ENCODE results near the gene ENTPD6. TPM values are rescaled to one million over a fixed set of nuclear protein-coding genes. Genes with fewer than 3 reads are reported as not detected.

ENTPD6 gene
- total RNA-seq, 2 donors from 2014 or later, result 77.1 to 93.6 TPM

GRCh38 chr20:25158043-25158442 is 37.5 kb upstream of the ENTPD6 start:
- no peak overlapping the region for H3K9ac ChIP-seq (ENCODE audit: extremely low read depth, low read length, poor library complexity, severe bottlenecking)
- Mint-ChIP-seq H3K9me3 (peaks cover 2% of the 10 kb centered on the region), H3K27me3 (ENCODE audit: insufficient read depth) (no peaks in the 10 kb centered on the region), H3K4me3 (no peak overlapping the region), H3K27ac (no peak overlapping the region), H3K36me3 (ENCODE audit: low read depth) (no peaks in the 10 kb centered on the region), H3K4me1 (no peaks in the 10 kb centered on the region)
- H3K27me3 ChIP-seq (ENCODE audit: control insufficient read depth, insufficient read depth, low read length, poor library complexity, severe bottlenecking), result no peaks in the 10 kb centered on the region
- TF ChIP-seq CTCF (conservative IDR thresholded peaks at IDR 0.05), result no peak
- H3K4me3 ChIP-seq (ENCODE audit: low read length), result no peak overlapping the region
- H3K9me3 ChIP-seq (ENCODE audit: control insufficient read depth, low read length), result no peaks in the 10 kb centered on the region
- no peaks in the 10 kb centered on the region for H3K4me1 ChIP-seq (ENCODE audit: control insufficient read depth, insufficient read depth, low read length)
- DNase-seq, result no peak
- 100% methylated on average over 1 of the region's 1 CpG; no CpG with 5 or more reads in 1 of the 2 experiments for WGBS, 2 experiments (ENCODE audit: insufficient coverage in 1 of 2, insufficient read length in 1 of 2)
- no peak overlapping the region for H3K27ac ChIP-seq (ENCODE audit: low read depth, low read length)
- H3K36me3 ChIP-seq (ENCODE audit: control insufficient read depth, insufficient read depth, low read length), result no peaks in the 10 kb centered on the region

- Histone ChIP-seq H3K4me3 (ENCODE audit: low read length) (no peak overlapping the region), H3K9ac (ENCODE audit: extremely low read depth, low read length, poor library complexity, severe bottlenecking) (no peak overlapping the region), H3K4me1 (ENCODE audit: control insufficient read depth, insufficient read depth, low read length) (no peaks in the 10 kb centered on the region), H3K27me3 (ENCODE audit: control insufficient read depth, insufficient read depth, low read length, poor library complexity, severe bottlenecking) (no peaks in the 10 kb centered on the region), H3K36me3 (ENCODE audit: control insufficient read depth, insufficient read depth, low read length) (no peaks in the 10 kb centered on the region), H3K9me3 (ENCODE audit: control insufficient read depth, low read length) (no peaks in the 10 kb centered on the region), H3K27ac (ENCODE audit: low read depth, low read length) (no peak overlapping the region)
- TF ChIP-seq CTCF (conservative IDR thresholded peaks at IDR 0.05), result no peak
- 88% methylated on average over 3 of the region's 3 CpGs; no CpG with 5 or more reads in 1 of the 2 experiments for WGBS, 2 experiments (ENCODE audit: insufficient coverage in 1 of 2, insufficient read length in 1 of 2)
- Mint-ChIP-seq H3K27me3 (ENCODE audit: insufficient read depth) (peaks cover 2% of the 10 kb centered on the region), H3K9me3 (peaks cover 19% of the 10 kb centered on the region), H3K27ac (no peak overlapping the region), H3K36me3 (ENCODE audit: low read depth) (no peaks in the 10 kb centered on the region), H3K4me3 (no peak overlapping the region), H3K4me1 (no peaks in the 10 kb centered on the region)
- DNase-seq, result no peak
Measured at GRCh38 chr20:25160467-25160866, 35.0 kb upstream of the ENTPD6 start.

GRCh38 chr20:25160897-25161296 is 34.6 kb upstream of the ENTPD6 start:
- TF ChIP-seq CTCF (conservative IDR thresholded peaks at IDR 0.05), result no peak
- H3K9ac ChIP-seq (ENCODE audit: extremely low read depth, low read length, poor library complexity, severe bottlenecking), result no peak overlapping the region
- no peak for DNase-seq
- H3K9me3 ChIP-seq (ENCODE audit: control insufficient read depth, low read length), result no peaks in the 10 kb centered on the region
- Mint-ChIP-seq H3K9me3 (peaks cover 22% of the 10 kb centered on the region), H3K36me3 (ENCODE audit: low read depth) (no peaks in the 10 kb centered on the region), H3K27me3 (ENCODE audit: insufficient read depth) (peaks cover 2% of the 10 kb centered on the region), H3K27ac (no peak overlapping the region), H3K4me3 (no peak overlapping the region), H3K4me1 (no peaks in the 10 kb centered on the region)
- H3K27ac ChIP-seq (ENCODE audit: low read depth, low read length), result no peak overlapping the region
- no peak overlapping the region for H3K4me3 ChIP-seq (ENCODE audit: low read length)
- no peaks in the 10 kb centered on the region for H3K27me3 ChIP-seq (ENCODE audit: control insufficient read depth, insufficient read depth, low read length, poor library complexity, severe bottlenecking)
- WGBS, 2 experiments (ENCODE audit: insufficient coverage in 1 of 2, insufficient read length in 1 of 2), result 68 to 77% methylated on average over 3 of the region's 3 CpGs
- no peaks in the 10 kb centered on the region for H3K36me3 ChIP-seq (ENCODE audit: control insufficient read depth, insufficient read depth, low read length)
- no peaks in the 10 kb centered on the region for H3K4me1 ChIP-seq (ENCODE audit: control insufficient read depth, insufficient read depth, low read length)

Measured in endodermal cell (in vitro differentiated cells).